Left hindlimb (tissue), 1 donor: ENCODE data around the gene PSMD13.
"Not testable (repeated sequence)": the region's sequence is repeated elsewhere in the genome, so short reads cannot be mapped to it uniquely, and the experiment has no call there.

Experiments
- DNase-seq: peaks from one replicate; pipeline ENCODE4 v3.0.0-alpha.2; 2018

Gene PSMD13

DNA sequence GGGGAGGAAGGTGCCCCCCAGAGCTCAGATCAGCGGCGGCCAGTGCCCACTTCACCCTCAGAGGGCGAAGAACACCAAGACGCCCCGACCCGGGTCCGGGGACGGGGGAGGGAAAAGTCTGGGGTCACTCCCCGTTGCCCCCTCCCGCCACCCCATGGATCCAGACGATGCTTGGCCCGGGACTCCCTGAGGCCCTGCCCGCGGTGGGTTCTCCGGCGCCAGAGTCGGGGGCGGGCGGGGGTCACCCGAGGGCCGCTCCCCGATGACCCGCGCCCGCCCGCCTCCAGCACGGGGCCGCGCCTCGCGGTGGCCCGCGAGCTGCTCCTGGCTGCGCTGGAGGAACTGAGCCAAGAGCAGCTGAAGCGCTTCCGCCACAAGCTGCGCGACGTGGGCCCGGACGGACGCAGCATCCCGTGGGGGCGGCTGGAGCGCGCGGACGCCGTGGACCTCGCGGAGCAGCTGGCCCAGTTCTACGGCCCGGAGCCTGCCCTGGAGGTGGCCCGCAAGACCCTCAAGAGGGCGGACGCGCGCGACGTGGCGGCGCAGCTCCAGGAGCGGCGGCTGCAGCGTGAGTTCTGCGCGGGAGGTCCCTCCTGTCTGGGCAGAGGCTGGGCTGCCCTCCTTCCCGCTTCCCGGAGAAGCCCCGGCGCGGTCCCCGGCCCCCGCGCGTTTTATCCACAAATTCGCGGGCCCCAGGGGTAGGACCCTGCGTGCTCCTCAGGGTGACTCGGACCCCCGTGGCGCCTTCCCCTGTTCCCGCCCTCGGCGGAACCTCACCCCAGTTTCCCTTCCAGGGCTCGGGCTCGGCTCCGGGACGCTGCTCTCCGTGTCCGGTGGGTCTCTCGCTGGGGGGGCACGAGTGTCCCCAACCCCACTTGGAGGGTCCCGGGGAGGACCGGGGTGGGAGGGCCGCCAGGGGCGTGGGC is 42.5 kb downstream of the PSMD13 start:
- DNase-seq = no peak

DNA sequence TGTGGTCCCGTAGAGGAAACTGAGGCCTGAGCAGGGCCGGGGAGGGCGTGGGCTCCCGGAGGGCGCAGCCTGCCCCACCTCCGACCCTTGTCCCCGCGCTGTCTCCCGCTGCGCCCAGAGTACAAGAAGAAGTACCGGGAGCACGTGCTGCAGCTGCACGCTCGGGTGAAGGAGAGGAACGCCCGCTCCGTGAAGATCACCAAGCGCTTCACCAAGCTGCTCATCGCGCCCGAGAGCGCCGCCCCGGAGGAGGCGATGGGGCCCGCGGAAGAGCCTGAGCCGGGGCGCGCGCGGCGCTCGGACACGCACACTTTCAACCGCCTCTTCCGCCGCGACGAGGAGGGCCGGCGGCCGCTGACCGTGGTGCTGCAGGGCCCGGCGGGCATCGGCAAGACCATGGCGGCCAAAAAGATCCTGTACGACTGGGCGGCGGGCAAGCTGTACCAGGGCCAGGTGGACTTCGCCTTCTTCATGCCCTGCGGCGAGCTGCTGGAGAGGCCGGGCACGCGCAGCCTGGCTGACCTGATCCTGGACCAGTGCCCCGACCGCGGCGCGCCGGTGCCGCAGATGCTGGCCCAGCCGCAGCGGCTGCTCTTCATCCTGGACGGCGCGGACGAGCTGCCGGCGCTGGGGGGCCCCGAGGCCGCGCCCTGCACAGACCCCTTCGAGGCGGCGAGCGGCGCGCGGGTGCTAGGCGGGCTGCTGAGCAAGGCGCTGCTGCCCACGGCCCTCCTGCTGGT is 43.4 kb downstream of the PSMD13 start:
- no peak for DNase-seq

DNA sequence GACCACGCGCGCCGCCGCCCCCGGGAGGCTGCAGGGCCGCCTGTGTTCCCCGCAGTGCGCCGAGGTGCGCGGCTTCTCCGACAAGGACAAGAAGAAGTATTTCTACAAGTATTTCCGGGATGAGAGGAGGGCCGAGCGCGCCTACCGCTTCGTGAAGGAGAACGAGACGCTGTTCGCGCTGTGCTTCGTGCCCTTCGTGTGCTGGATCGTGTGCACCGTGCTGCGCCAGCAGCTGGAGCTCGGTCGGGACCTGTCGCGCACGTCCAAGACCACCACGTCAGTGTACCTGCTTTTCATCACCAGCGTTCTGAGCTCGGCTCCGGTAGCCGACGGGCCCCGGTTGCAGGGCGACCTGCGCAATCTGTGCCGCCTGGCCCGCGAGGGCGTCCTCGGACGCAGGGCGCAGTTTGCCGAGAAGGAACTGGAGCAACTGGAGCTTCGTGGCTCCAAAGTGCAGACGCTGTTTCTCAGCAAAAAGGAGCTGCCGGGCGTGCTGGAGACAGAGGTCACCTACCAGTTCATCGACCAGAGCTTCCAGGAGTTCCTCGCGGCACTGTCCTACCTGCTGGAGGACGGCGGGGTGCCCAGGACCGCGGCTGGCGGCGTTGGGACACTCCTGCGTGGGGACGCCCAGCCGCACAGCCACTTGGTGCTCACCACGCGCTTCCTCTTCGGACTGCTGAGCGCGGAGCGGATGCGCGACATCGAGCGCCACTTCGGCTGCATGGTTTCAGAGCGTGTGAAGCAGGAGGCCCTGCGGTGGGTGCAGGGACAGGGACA is 44.1 kb downstream of the PSMD13 start:
- DNase-seq = no peak

DNA sequence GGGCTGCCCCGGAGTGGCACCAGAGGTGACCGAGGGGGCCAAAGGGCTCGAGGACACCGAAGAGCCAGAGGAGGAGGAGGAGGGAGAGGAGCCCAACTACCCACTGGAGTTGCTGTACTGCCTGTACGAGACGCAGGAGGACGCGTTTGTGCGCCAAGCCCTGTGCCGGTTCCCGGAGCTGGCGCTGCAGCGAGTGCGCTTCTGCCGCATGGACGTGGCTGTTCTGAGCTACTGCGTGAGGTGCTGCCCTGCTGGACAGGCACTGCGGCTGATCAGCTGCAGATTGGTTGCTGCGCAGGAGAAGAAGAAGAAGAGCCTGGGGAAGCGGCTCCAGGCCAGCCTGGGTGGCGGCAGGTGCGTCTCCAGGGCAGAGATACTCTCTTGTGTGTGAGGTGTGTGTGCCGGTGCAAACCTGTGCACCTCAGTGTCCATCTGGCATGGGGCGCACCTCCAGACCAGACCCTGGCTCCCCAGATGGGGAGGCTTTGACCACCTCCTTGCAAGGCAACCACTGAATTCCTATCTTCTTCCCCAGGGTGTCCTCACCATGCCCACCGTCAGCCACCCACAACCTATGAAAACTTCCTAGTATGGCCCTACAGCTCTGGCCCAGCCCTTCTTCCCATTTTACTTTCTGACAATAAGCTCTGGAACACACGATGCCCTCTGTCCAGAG is 44.8 kb downstream of the PSMD13 start:
- no peak for DNase-seq

DNA sequence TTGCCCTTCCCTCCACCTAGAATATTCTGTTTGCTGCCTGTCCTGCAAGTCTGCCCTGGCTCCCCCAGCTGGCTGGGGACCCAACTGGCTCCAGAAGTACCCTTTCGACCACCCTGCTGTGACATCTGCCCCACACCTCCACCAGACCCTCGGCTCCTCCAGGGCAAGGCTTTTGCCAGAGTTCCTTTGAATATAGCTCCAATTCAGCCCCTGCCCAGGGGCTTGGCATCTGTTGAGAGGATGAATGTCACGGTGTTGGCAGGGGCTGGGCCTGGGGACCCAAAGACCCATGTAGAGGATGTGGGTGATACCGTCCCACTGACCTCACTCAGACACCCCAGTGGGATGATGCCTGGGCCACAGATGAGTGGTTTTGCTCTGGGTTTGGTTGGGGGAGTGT is 45.4 kb downstream of the PSMD13 start:
- DNase-seq = no peak

DNA sequence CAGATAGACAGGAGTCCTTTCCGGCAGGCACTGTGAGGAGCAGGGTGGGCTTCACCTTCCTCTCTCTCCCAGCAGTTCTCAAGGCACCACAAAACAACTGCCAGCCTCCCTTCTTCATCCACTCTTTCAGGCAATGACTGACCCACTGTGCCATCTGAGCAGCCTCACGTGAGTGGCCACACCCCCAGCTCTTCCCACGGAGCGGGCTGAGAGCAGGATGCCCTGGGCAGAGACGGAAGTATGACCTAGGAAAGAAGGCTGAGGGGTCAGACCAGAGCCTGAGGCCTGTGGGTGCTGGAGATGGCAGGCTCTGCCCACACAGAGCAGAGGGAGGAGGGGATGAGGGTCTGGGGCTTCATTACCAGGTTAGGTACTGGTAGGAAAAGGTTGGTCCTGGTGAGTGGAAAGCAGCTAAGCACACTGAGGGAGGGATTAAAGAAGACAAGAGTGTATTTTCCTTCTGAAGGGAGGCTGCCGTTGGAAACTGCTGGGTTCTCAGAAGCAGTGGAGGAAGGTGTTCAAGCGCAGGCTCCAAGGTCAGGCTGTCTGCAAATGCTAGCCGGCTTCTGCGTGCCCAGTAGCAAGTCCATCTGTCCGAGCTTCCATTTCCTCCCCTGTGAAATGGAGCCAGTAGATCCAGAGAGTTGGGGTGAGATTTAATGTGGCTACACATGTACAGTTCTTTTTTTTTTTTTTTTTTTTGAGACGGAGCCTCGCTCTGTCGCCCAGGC is 46.0 kb downstream of the PSMD13 start:
- no peak for DNase-seq

DNA sequence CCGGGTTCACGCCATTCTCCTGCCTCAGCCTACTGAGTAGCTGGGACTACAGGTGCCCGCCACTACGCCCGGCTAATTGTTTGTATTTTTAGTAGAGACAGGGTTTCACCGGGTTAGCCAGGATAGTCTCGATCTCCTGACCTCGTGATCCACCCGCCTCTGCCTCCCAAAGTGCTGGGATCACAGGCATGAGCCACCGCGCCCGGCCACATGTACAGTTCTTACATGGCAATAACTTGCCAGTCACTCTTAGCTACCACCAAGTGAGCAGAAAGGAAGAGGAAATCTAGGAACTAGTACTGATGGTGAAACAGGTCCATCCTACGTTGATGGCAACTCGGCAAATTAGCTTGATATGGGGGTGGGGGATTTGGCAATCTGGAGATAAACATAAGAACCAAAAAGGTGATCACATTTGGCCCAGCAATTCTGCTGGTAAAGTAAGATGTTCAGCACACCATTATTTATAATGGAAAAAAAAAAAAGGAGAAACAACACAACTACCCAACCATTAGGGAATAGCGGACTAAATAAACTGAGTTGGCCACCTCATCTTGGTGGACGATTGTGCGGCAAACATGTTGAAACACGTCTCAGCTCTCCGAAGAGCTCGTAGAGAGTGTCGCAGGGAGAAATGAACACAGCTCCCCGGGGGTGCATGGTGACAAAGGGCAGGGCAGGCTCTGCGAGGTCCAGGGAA is 46.8 kb downstream of the PSMD13 start:
- DNase-seq = no peak

DNA sequence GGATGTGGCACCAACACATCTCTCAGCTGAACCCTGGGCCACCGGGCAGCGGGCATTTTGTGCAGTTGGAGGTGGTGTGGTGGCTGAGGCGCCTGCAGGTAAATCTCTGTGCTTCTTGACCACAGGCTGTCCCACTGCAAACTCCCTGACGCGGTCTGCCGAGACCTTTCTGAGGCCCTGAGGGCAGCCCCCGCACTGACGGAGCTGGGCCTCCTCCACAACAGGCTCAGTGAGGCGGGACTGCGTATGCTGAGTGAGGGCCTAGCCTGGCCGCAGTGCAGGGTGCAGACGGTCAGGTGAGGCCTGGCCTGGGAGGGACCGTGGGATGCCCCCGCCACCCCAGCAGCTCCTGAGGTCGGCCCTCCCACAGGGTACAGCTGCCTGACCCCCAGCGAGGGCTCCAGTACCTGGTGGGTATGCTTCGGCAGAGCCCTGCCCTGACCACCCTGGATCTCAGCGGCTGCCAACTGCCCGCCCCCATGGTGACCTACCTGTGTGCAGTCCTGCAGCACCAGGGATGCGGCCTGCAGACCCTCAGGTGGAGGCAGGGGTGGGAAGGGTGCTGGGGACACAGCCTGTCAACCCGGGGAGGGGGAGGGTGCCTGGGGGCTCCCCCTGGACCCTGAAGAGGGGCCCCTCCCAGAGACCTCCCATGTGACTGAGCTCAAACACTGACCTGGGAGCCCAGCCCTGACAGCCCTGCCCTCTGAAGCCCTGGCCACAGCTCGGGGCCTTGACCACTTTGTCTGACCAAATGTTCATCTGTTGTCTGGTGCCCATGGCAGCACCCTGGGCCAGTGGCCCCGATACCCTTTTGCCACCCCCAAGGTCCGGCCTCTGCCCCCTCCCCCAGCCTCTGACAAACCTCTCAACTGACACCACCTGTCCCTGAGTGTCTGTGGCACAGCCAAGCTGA is 47.6 kb downstream of the PSMD13 start:
- DNase-seq = peak; percentile 27

DNA sequence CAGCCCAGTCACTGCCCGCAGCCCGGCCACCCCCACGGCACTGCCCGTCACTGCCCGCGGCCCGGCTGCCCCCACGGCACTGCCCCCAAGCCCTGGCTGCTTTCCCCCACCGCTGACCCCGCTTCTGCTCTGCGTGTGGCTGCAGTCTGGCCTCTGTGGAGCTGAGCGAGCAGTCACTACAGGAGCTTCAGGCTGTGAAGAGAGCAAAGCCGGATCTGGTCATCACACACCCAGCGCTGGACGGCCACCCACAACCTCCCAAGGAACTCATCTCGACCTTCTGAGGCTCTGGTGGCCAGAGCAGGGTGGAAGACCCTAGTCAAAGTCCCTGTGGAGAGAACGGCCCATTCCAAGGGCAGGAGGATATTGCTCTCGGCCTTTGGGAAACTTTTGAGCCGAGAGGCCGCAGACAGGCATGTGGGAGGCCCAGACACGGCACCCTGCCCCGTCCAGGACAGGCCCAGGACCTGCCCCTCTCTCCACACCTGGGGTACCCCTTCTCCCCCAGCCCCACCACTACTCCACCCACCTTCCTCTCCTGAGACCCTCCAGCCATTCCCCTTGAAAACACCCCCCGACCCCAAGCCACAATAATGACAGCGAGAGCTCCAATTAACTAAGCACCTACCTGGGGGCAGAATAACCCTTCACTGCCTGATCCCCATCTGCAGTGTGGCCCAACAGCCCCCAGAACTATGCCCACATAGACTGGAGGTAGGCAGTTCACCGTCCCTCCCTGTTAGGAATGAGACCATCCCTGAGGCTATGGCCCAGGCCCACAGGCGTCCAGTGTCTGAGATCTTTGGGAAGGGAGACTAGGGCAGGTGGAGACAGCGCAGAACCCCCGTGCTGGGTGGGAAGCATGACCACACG is 48.5 kb downstream of the PSMD13 start:
- peak; percentile 16 for DNase-seq

DNA sequence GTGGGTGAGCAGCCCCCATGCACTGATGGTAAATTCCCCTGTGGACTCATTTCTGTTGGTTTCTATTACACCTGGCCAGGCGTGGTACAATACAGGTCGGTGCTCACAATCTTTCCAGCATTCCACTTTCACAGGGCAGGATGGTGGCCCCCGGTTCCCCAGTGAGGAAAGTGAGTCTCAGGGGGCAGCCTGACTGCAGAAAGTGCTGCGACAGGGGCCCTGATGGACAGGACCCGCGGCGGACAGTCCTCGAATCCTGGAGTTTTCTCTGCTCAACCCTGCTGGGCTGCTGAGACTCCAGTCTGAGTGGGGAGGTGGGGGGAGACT is 49.1 kb downstream of the PSMD13 start:
- no peak for DNase-seq

DNA sequence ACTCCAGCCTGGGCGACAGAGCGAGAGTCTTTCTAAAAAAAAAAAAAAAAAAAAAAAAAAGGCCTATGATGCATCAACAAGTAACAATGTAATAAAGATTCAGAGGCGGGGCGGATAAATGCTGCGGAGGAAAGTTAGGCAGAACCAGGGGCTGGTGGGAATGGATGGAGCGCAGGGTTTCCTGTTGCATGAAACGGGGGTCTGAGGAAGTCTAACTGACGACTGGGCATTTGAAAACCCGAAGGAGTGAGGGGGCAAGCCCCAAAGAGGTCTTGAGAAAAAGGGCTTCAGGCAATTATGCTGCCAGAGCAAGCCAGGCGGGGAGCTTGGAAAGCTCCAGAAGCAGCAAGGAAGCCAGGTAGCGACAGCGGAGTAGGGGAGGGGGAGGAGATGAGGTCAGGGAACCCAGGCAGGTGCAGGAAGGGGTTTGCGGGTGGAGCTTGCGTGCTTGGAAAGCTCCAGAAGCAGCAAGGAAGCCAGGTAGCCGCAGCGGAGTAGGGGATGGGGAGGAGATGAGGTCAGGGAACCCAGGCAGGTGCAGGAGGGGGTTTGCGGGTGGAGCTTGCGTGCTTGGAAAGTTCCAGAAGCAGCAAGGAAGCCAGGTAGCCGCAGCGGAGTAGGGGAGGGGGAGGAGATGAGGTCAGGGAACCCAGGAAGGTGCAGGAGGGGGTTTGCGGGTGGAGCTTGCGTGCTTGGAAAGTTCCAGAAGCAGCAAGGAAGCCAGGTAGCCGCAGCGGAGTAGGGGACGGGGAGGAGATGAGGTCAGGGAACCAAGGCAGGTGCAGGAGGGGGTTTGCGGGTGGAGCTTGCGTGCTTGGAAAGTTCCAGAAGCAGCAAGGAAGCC is 50.4 kb downstream of the PSMD13 start:
- not testable (repeated sequence) for DNase-seq

DNA sequence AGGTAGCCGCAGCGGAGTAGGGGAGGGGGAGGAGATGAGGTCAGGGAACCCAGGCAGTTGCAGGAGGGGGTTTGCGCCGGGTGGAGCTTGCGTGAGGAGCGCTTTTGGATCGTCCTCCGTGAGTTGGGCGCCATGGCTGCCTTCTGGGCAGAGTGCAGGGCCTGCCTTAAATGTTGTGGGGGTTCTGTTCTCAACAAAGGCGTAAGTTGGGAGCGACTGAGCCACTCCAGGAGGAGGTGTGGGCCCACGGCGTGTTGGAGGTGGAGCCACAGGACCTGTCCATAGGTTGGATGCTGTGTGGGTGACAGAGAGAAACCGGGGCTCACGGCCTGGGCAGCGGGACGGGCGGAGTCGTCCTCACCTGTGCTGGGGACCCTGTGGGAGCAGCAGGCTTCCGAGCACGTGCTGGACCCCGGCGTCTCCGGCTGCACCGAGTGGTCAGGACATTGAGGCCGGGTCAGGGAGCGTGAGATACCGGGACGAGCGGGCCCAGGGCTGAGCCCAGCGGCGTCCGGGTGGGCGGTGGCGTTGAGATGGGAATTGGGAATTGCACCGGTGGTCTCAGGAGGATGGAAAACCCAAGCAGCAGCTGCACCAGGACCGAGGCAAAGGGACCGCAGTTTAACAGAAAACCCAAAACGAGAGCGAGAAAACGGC is 51.2 kb downstream of the PSMD13 start:
- peak; percentile 21 for DNase-seq

DNA sequence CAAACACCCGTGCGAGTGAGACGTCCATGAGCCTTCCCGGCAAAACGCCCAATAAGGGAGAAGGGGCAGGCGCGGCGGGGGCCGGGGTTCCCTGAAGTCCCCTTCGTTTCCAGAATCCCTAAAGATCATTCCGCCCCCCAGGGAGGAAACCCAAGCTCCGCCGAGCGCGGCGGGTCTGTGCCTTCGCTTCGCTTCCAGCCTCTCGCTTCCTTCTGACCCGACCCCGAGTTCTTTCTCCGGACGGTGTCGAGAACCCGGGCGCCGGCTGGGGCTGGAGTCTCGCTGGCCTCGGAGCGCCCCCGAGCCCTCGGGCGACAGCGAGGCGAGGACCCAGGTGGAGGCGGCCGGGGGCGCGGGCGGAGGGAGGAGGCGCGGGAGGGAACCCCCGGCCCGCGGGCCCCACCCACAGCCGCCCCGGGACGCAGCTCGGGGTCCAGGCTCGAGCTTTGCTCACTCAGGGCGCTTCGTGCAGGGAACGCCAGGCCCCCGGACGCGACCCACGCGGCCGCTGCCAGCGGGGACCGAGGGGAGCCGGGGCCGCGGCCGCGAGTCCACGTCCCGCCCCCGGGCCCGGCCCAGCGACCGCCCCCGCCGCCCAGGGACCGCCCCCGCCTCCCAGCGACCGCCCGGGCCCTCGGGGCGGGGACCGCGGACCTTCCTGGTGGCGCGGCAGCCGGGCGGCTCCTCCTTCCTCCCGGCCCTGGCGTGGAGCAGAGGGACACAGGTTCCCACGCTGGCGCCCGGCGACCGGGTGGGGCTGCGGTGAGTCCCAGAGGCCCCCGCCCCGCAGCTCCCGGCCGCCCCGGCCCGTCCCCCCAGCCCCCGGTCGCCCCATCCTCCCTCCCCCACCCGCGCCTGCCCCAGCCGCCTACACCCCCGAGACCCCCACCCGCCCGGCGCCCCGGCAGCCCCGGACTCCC is 52.0 kb downstream of the PSMD13 start, which contains the start of gene PGGHG:
Gene PGGHG (plus strand): TSS at position 649 of the 920 bp plus-strand sequence. CDS start 691 bp downstream, outside the sequence.
- DNase-seq = peak; percentile 74

DNA sequence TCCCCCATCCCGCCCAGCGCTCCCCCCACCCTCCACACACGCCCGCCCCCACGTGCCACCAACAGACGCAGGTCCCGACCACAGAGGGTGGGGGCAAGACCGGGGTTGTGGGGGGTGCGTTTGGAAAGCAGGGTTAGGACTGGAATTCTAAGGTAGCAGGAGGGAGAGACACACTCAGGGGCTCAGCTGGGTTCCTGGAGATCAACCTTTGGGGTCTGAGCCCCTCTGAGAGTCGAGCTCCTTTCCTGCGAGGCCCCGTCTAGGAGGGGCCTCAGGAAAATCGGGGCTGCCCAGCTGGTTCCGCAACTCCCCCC is 52.6 kb downstream of the PSMD13 start:
- no peak for DNase-seq

DNA sequence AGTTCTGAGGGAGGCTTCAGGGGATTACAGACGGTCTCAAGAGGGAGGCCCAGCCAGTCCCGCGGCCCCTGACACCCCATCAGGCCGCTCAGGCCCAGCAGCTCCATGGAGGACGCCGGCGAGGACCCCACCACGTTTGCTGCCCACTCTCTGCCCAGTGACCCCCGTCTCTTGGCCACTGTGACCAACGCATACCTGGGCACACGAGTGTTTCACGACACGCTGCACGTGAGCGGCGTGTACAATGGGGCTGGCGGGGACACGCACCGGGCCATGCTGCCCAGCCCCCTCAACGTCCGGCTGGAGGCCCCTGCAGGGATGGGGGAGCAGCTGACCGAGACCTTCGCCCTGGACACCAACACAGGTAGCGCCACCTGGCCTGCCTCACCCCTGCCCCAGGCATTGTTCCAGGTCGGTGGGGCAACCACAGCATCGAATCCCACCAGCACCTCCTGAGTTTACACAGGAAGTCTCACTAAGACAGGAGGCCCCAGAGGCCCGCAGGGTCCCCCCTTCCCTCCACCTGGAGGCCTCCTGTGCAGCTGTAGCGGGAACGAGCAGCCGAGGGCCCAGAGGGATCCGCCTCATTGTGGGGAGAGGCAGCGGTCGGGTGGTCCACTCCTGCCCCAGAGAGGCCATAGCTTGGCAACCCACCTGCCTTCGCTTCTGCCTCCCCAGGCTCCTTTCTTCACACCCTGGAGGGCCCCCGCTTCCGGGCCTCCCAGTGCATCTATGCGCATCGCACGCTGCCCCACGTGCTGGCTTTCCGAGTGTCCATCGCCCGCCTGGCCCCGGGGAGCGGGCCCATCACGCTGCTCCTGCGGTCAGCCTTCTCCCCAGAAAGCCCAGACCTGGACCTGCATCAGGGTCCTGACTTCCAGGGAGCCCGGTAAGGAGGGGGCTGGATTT is 53.2 kb downstream of the PSMD13 start:
- peak; percentile 37 for DNase-seq
